H7 (cell line): ENCODE data around the gene NFE2L2. TPM values are rescaled to one million over a fixed set of nuclear protein-coding genes. Genes with fewer than 3 reads are reported as not detected.
A peak's percentile ranks its signal among the peaks of the same experiment; 100 is the strongest.
"Not testable (repeated sequence)": the region's sequence is repeated elsewhere in the genome, so short reads cannot be mapped to it uniquely, and the experiment has no call there.

Experiments
- DNase-seq: peaks from one replicate; pipeline ENCODE4 v3.0.0; 2012
- H3K27me3 ChIP-seq: 2 replicates; pipeline ENCODE4 v1.6.0; 2011; ENCODE audit warnings: mild to moderate bottlenecking, low read length; ENCODE audit not compliant: control insufficient read depth, insufficient read depth
- H3K36me3 ChIP-seq: replicated peaks from 2 replicates; pipeline ENCODE4 v1.5.1; 2011; ENCODE audit warnings: low read length; ENCODE audit not compliant: control insufficient read depth, insufficient read depth
- H3K4me3 ChIP-seq: 2 replicates; pipeline ENCODE4 v1.5.1; 2011; ENCODE audit warnings: low read depth, mild to moderate bottlenecking, control low read depth, low read length, moderate library complexity; ENCODE audit not compliant: insufficient read depth
- total RNA-seq: library from RNA; depleted of rRNA; stranded (reverse); fragments of >200 nt; shearing (Covaris generic); gene quantifications from 2 replicates; pipeline ENCODE4 v1.2.3, GENCODE V29; 2014; rRNA removed

The NFE2L2 gene
- 19.2 and 23.6 TPM in 2 replicates for total RNA-seq

GRCh38 chr2:177264693-177265587 is at the start of gene NFE2L2:
Gene NFE2L2 (minus strand): TSS chr2:177264727. CDS start chr2:177264576, 151 bp downstream.
- Histone ChIP-seq H3K36me3 (no peaks in the 10 kb centered on the region), H3K4me3 (peak within 1 kb of the TSS; percentile 88), H3K27me3 (no peaks in the 10 kb centered on the region)
- peak; percentile 95 for DNase-seq

- Histone ChIP-seq H3K4me3 (no peak overlapping the region), H3K27me3 (no peaks in the 10 kb centered on the region)
- no peak for DNase-seq
Observed at GRCh38 chr2:177314194-177314593, 49.7 kb upstream of the NFE2L2 start.

GRCh38 chr2:177313162-177313781 is 48.7 kb upstream of the NFE2L2 start:
- Histone ChIP-seq H3K36me3 (no peaks in the 10 kb centered on the region), H3K4me3 (no peak overlapping the region), H3K27me3 (no peaks in the 10 kb centered on the region)
- no peak for DNase-seq

More at GRCh38 chr2:177314194-177314593, 49.7 kb upstream of the NFE2L2 start:
- no peaks in the 10 kb centered on the region for H3K36me3 ChIP-seq

- H3K27me3 ChIP-seq = no peaks in the 10 kb centered on the region
- no peak overlapping the region for H3K4me3 ChIP-seq
- no peaks in the 10 kb centered on the region for H3K36me3 ChIP-seq
- DNase-seq = no peak
Observed at GRCh38 chr2:177312562-177312961, 48.0 kb upstream of the NFE2L2 start.

- not testable (repeated sequence) for H3K27me3 ChIP-seq, H3K4me3 ChIP-seq, H3K36me3 ChIP-seq, DNase-seq
Observed at GRCh38 chr2:177309672-177310309, 45.3 kb upstream of the NFE2L2 start.

- H3K4me3 ChIP-seq = no peak overlapping the region
- no peak for DNase-seq
- no peaks in the 10 kb centered on the region for H3K36me3 ChIP-seq
- no peaks in the 10 kb centered on the region for H3K27me3 ChIP-seq
Observed at GRCh38 chr2:177306550-177306949, 42.0 kb upstream of the NFE2L2 start.

GRCh38 chr2:177303939-177304338 is 39.4 kb upstream of the NFE2L2 start:
- Histone ChIP-seq H3K4me3 (no peak overlapping the region), H3K36me3 (no peaks in the 10 kb centered on the region), H3K27me3 (no peaks in the 10 kb centered on the region)
- DNase-seq = no peak

- no peaks in the 10 kb centered on the region for H3K36me3 ChIP-seq
- DNase-seq = no peak
- no peak overlapping the region for H3K4me3 ChIP-seq
- H3K27me3 ChIP-seq = no peaks in the 10 kb centered on the region
Observed at GRCh38 chr2:177302552-177302951, 38.0 kb upstream of the NFE2L2 start.

- no peaks in the 10 kb centered on the region for H3K36me3 ChIP-seq
Observed at GRCh38 chr2:177298191-177298590, 33.7 kb upstream of the NFE2L2 start.

GRCh38 chr2:177296040-177296439 is 31.5 kb upstream of the NFE2L2 start:
- no peak for DNase-seq
- H3K36me3 ChIP-seq = no peaks in the 10 kb centered on the region

More at GRCh38 chr2:177298191-177298590, 33.7 kb upstream of the NFE2L2 start:
- Histone ChIP-seq H3K27me3 (no peaks in the 10 kb centered on the region), H3K4me3 (no peak overlapping the region)
- DNase-seq = no peak

GRCh38 chr2:177295484-177295883 is 31.0 kb upstream of the NFE2L2 start:
- DNase-seq = no peak
- Histone ChIP-seq H3K27me3 (no peaks in the 10 kb centered on the region), H3K36me3 (no peaks in the 10 kb centered on the region), H3K4me3 (no peak overlapping the region)

More at GRCh38 chr2:177296040-177296439, 31.5 kb upstream of the NFE2L2 start:
- Histone ChIP-seq H3K4me3 (no peak overlapping the region), H3K27me3 (no peaks in the 10 kb centered on the region)

GRCh38 chr2:177291701-177292100 is 27.2 kb upstream of the NFE2L2 start:
- Histone ChIP-seq H3K4me3 (no peak overlapping the region), H3K36me3 (no peaks in the 10 kb centered on the region), H3K27me3 (no peaks in the 10 kb centered on the region)
- no peak for DNase-seq

- H3K4me3 ChIP-seq = no peak overlapping the region
- no peaks in the 10 kb centered on the region for H3K27me3 ChIP-seq
- DNase-seq = no peak
- no peaks in the 10 kb centered on the region for H3K36me3 ChIP-seq
Observed at GRCh38 chr2:177289824-177290628, 25.5 kb upstream of the NFE2L2 start.

GRCh38 chr2:177287814-177288213 is 23.3 kb upstream of the NFE2L2 start:
- no peak for DNase-seq
- no peaks in the 10 kb centered on the region for H3K27me3 ChIP-seq
- H3K36me3 ChIP-seq = no peaks in the 10 kb centered on the region
- no peak overlapping the region for H3K4me3 ChIP-seq
